HG03159 (cell line): Measurements from ENCODE around the gene SYNE1.
A peak's percentile ranks its signal among the peaks of the same experiment; 100 is the strongest.
"Not testable (repeated sequence)": the region's sequence is repeated elsewhere in the genome, so short reads cannot be mapped to it uniquely, and the experiment has no call there.

Source experiments
- ATAC-seq: cut with Tn5 transposase; IDR thresholded peaks from one replicate; pipeline ENCODE4 v1.9.1; 2021; ENCODE audit warnings: mild to moderate bottlenecking, moderate library complexity; ENCODE audit not compliant: unreplicated experiment

Gene SYNE1

GRCh38 chr6:152637296-152638047, at the start of gene SYNE1:
Gene SYNE1 (minus strand): TSS chr6:152637362. CDS start chr6:152628331, 9,031 bp downstream.
- ATAC-seq, result no peak

GRCh38 chr6:152685819-152686218, 48.7 kb upstream of the SYNE1 start:
- ATAC-seq, result no peak

DNA sequence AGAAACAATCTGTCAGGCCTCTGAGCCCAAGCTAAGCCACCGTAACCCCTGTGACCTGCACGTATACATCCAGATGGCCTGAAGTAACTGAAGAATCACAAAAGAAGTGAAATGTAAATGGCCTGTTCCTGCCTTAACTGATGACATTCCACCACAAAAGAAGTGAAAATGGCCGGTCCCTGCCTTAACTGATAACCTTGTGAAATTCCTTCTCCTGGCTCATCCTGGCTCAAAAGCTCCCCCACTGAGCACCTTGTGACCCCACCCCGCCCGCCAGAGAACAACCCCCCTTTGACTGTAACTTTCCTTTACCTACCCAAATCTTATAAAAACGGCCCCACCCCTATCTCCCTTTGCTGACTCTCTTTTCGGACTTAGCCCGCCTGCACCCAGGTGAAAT, 45.8 kb upstream of the SYNE1 start:
- ATAC-seq, result not testable (repeated sequence)

- no peak for ATAC-seq
Observed at GRCh38 chr6:152682141-152682540, 45.0 kb upstream of the SYNE1 start.

GRCh38 chr6:152680879-152681517, 43.8 kb upstream of the SYNE1 start:
- ATAC-seq, result no peak

GRCh38 chr6:152680151-152680550, 43.0 kb upstream of the SYNE1 start:
- no peak for ATAC-seq

DNA sequence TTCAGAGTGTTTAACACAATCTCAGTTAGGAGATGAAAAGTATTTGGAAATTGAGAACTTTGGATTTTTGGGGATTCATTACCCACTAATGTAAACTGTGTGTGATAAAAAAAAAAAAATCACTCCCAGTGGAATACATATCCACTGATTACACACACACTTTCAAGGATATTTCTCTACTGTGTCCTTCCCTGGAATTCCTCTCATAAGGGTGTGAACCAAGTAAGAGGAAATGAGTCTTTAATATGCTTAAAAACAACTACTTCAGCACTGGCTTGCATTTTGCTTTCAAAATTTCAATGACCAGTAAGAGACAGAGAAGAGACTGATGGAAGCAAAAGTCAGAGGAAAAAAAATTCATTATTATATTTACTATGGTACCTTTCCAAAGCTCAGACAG, 36.1 kb upstream of the SYNE1 start:
- ATAC-seq, result no peak

GRCh38 chr6:152671171-152671570, 34.0 kb upstream of the SYNE1 start:
- no peak for ATAC-seq

DNA sequence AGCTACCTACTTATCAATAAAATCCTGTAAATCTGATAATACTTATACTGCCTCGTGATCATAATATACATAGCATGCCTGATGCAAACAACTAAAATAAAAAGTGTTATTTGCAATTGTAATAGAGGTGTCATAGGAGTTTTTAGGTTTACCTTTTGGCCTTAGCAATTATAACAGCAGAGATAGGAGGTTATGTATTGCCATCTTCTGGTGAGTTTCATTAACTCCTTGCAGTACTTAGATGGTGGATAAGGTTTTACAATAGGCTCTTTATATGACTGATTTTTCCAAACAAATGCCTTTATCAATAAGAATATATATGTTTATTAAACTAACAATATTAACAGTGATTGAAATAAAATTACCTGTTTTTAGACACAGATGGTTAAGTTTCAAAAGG, 32.7 kb upstream of the SYNE1 start:
- ATAC-seq, result peak; percentile 72

DNA sequence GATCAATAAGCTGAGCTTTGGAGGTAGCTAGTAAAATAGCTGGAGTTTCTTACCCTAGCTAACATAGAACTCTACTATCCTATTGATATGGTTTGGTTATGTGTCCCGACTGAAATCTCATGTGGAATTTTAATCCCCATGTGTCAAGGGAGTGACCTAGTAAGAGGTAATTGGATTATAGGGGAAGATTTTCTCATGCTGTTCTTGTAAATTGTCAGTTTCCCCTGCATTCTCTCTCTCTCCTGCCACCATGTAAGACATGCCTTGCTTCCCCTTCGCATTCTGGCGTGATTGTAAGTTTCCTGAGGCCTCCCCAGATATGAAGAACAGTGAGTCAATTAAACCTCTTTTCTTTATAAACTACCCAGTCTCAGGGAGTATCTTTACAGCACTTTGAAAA, 24.6 kb upstream of the SYNE1 start:
- no peak for ATAC-seq

GRCh38 chr6:152651986-152652385, 14.8 kb upstream of the SYNE1 start:
- no peak for ATAC-seq

GRCh38 chr6:152648105-152648504, 10.9 kb upstream of the SYNE1 start:
- no peak for ATAC-seq

DNA sequence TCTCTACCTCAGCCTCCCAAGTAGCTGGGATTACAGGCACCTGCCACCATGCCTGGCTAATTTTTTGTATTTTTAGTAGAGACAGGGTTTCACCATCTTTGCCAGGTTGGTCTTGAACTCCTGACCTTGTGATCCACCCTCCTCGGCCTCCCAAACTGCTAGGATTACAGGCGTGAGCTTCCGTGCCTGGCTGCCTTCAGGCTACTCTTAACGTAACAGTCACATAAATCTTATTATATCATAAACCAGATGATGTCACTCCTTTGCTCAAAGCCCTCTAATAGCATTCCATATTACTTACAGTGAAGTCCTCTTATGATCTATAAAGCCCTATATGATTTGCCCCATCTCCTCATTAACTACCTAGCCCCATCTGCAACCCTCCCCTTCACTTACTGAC, 9.6 kb upstream of the SYNE1 start:
- ATAC-seq, result not testable (repeated sequence)

DNA sequence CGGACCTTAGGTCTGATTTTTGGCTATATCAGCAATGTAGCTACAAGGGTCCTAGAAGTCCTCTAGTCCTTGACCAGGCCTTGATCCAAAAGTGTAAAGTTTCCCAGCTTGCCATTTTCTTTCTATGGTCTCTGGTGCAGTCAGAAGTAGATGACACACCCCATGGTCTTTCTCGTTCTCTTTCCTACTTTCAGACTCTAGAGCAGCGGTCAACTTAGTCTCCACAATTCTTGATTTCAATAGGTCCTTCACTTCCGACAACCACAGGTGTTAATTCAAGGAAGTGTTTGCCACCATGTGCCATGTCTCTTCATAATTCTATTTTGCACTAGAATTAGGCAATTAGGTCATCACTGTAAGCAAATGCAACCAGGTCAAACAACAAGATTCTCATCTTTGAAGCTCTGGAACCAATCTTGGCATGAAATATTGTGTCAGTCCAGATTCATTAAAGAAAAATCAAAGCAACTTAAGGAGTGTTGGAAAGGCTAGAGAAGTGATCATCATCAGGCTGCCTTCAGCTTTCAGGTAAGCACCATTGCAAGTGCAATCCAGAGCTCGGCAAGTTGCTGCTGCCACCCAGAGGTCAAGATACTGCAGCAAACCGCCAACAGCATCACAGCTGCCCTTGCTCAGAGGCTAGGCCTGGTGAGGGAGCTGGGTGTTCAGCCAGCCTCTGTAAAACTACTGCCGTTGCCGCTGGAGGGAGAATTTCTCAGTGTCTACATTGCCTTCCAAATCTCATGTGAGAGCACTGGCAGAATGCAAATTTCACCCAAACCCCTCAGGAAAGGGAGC, 5.6 kb upstream of the SYNE1 start:
- ATAC-seq, result peak; percentile 90

- peak; percentile 44 for ATAC-seq
Observed at GRCh38 chr6:152636609-152637295, 410 bp downstream of the SYNE1 start.

DNA sequence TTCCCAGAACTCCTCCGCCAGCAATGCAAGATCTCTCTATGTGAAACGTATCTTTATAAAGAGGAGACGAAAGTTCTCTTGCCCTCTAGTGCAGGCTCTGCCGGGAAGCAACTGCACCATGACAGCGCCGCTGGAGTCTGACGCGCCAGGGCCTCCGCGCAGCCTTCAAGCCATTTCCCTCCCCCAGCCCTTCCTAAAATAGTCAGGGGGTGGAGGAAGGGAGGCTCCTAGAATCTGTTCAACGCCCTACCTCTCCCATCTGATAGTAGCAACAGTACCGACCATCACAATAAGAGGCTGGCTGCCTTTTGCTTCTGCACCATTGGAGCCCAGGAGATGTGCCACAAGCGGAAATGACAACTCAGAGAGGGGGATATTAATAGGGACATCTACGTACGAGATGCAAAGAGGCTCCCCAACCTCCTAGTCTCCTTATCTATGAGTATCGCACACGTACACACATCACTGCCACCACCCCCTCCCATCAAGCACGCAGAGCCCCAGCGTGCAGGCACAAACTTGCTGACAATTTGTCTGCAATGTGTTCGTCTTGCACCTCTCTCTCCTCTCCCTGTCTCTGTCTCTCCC, 1.0 kb downstream of the SYNE1 start:
- peak; percentile 37 for ATAC-seq

DNA sequence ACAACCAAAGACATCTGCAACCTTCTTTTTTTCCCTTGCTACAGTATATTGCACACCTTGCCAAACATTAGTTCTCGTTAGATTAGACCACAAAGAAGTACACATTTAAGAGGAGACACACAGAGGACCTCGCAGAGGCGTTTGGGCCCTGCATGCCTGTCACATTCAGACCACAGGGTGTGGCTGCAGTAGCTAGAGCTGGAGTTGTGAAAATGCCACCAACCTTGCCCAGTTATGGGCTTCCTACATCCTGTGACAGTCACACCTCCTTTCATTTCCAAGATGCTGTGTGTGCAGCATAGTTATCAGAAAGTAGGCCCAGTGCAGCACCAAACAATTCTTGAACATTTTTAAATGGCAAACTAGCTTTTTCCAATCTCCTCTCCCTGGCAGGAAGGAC, 2.4 kb downstream of the SYNE1 start:
- ATAC-seq, result peak; percentile 45

DNA sequence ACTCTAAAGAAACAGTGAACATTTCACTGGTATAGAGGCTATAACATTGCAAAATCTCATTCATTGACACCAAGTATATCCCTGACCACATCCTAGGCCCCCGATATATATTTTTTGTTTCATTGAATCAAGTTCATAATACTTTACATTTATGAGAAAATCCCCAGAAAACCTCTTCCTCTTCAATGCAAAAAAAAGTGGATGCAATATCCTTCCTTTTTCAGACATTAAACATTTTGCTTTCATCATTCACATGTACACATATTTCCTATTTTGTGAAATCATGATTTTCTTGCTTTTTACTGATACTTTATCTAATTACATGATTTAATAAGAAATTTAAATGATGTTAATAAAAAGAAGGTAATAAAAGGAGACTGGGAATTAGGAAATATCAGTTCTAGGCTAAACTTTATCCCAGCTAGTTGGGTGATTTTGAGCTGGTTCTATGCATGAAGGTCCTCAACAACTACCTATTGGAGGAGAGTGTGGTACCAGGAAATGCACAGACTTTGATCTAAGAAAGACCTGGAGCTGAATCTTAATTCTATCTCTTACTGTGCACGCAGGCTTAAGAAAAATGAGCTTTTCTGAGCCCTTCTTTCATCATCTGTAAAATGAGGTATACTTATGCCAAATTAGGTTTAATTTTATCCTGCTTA, 4.9 kb downstream of the SYNE1 start:
- ATAC-seq, result no peak

- ATAC-seq, result no peak
Observed at GRCh38 chr6:152631376-152631775, 5.8 kb downstream of the SYNE1 start.

- no peak for ATAC-seq
Observed at GRCh38 chr6:152630832-152631231, 6.3 kb downstream of the SYNE1 start.
